Sigmoid colon (tissue), 7 donors: ENCODE results near the gene PREX1. TPM values are rescaled to one million over a fixed set of nuclear protein-coding genes. Genes with fewer than 3 reads are reported as not detected.
A peak's percentile ranks its signal among the peaks of the same experiment; 100 is the strongest.

Source experiments
- DNase-seq: peaks from one replicate; pipeline ENCODE4 v3.0.0-alpha.2; 2019
- H3K27ac ChIP-seq, 4 donors: fragments of 200-600 bp; sonication (generic); one replicate each; pipeline ENCODE4 v1.5.1; 2016 to 2019; ENCODE audit warnings: mild to moderate bottlenecking in 1 of 4
- H3K27me3 ChIP-seq, 3 donors: fragments of 200-600 bp; sonication (generic); one replicate each; pipeline ENCODE4 v1.5.1; 2019; ENCODE audit warnings: mild to moderate bottlenecking in 1 of 3
- H3K36me3 ChIP-seq, 4 donors: fragments of 200-600 bp; sonication (generic); one replicate each; pipeline ENCODE4 v1.5.1; 2016 to 2019
- H3K4me1 ChIP-seq, 4 donors: fragments of 200-600 bp; sonication (generic); one replicate each; pipeline ENCODE4 v1.5.1; 2017 to 2019
- H3K4me3 ChIP-seq, 4 donors: fragments of 200-600 bp; sonication (generic); one replicate each; pipeline ENCODE4 v1.5.1; 2017 to 2019; ENCODE audit warnings: mild to moderate bottlenecking in 2 of 4, moderate library complexity in 1 of 4
- H3K9me3 ChIP-seq, 4 donors: fragments of 200-600 bp in 3 of 4; sonication (generic) in 3 of 4; one replicate each; pipeline versions ENCODE4 v1.5.1 to v1.6.1; 2013 to 2019
- CTCF ChIP-seq, 4 experiments: fragments of 450-650 bp in 3 of 4; fragments of 200-600 bp in 1 of 4; IDR thresholded peaks; one replicate each; pipeline ENCODE4 v1.5.1; 2016 to 2019; ENCODE audit warnings: antibody characterized with exemption in 4 of 4, mild to moderate bottlenecking in 3 of 4, moderate library complexity in 2 of 4
- EP300 ChIP-seq, 4 donors: sonication (generic); formaldehyde crosslinking; IDR thresholded peaks; one replicate each; pipeline ENCODE4 v1.6.1; 2017; ENCODE audit warnings: antibody characterized with exemption in 4 of 4
- POLR2A ChIP-seq, 2 donors: fragments of 450-650 bp; IDR thresholded peaks; one replicate each; pipeline ENCODE4 v1.6.1; 2016; ENCODE audit warnings: antibody characterized with exemption in 2 of 2, mild to moderate bottlenecking in 2 of 2, moderate library complexity in 2 of 2
- POLR2AphosphoS5 ChIP-seq, 4 donors: sonication (generic); formaldehyde crosslinking; IDR thresholded peaks; one replicate each; pipeline ENCODE4 v1.6.1; 2017; ENCODE audit warnings: antibody characterized with exemption in 4 of 4
- WGBS, 2 donors: extraction: QIAGEN DNeasy Blood & Tissue Kit; methylation state at CpG; one replicate each; pipeline ENCODE4 v1.1.7; 2013; 5-methylcytosine and 5-hydroxymethylcytosine counted together
- intact Hi-C: fragments of 100-400 bp; cut with DNase I; formaldehyde crosslinking; loops from one replicate; pipeline ENCODE4 v1.15.1; 2023
- polyA plus RNA-seq, 3 donors: library from polyadenylated mRNA; stranded (reverse); fragments of 200-250 nt; gene quantifications; one replicate each; pipeline ENCODE4 v1.2.3, GENCODE V29; 2013
- total RNA-seq, 4 donors: library from RNA; depleted of rRNA; stranded (reverse); fragments of >200 nt; gene quantifications; one replicate each; pipeline ENCODE4 v1.1.0, GENCODE V29; 2016
- donor health status: healthy with polysubstance abuse.
- donor health status: Bipolar disorder and iron deficiency.
- donor health status: healthy.

PREX1 gene
- total and polyA plus RNA-seq, 7 donors = 5.4 to 22.9 (median 15.5) TPM

GRCh38 chr20:48800177-48800576 is 27.6 kb downstream of the PREX1 start:
- Histone ChIP-seq H3K36me3 (no peaks in the 10 kb centered on the region), H3K9me3 (no peaks in the 10 kb centered on the region), H3K27ac (no peak overlapping the region), H3K4me3 (no peak overlapping the region), H3K4me1 (peaks cover 0 to 4% (median 2%) of the 10 kb centered on the region in 4 donors), H3K27me3 (no peaks in the 10 kb centered on the region)
- intact Hi-C loops = no loop called here
- WGBS, 2 donors = 72 to 85% methylated on average over 4 of the region's 4 CpGs
- TF ChIP-seq POLR2AphosphoS5 (IDR thresholded peaks at IDR 0.05) (no peak), EP300 (IDR thresholded peaks at IDR 0.05) (no peak)
- peak; percentile 14 for DNase-seq

- H3K4me3 ChIP-seq = no peak overlapping the region
- 78 to 82% methylated on average over 12 of the region's 12 CpGs for WGBS, 2 donors
- no peaks in the 10 kb centered on the region for H3K36me3 ChIP-seq
- H3K27me3 ChIP-seq = no peaks in the 10 kb centered on the region
- TF ChIP-seq EP300 (IDR thresholded peaks at IDR 0.05) = no peak
- TF ChIP-seq CTCF (IDR thresholded peaks at IDR 0.05) = no peak
- TF ChIP-seq POLR2AphosphoS5 (IDR thresholded peaks at IDR 0.05) = no peak
- TF ChIP-seq POLR2A (IDR thresholded peaks at IDR 0.05) = no peak
- peaks cover 0 to 4% (median 2%) of the 10 kb centered on the region in 4 donors for H3K4me1 ChIP-seq
- no peaks in the 10 kb centered on the region for H3K9me3 ChIP-seq
- no peak overlapping the region for H3K27ac ChIP-seq
- intact Hi-C loops = no loop called here
- DNase-seq = peak; percentile 42
These were observed 28.3 kb downstream of the PREX1 start for GRCh38 chr20:48799328-48800105.

- TF ChIP-seq CTCF (IDR thresholded peaks at IDR 0.05) (no peak), POLR2AphosphoS5 (IDR thresholded peaks at IDR 0.05) (no peak), EP300 (IDR thresholded peaks at IDR 0.05) (no peak), POLR2A (IDR thresholded peaks at IDR 0.05) (no peak)
- Histone ChIP-seq H3K36me3 (no peaks in the 10 kb centered on the region), H3K9me3 (no peaks in the 10 kb centered on the region), H3K4me3 (no peak overlapping the region), H3K4me1 (peaks cover 0 to 4% (median 2%) of the 10 kb centered on the region in 4 donors), H3K27ac (peak overlapping the region in 1 of 4 donors; percentile 36), H3K27me3 (no peaks in the 10 kb centered on the region)
- intact Hi-C loops = no loop called here
- peak; percentile 45 for DNase-seq
- 79 to 83% methylated on average over 11 of the region's 11 CpGs for WGBS, 2 donors
These were observed 29.7 kb downstream of the PREX1 start for GRCh38 chr20:48797850-48798747.

- Histone ChIP-seq H3K9me3 (no peaks in the 10 kb centered on the region), H3K27me3 (no peaks in the 10 kb centered on the region), H3K4me1 (peaks cover 0 to 4% (median 2%) of the 10 kb centered on the region in 4 donors), H3K4me3 (no peak overlapping the region), H3K27ac (peak overlapping the region in 1 of 4 donors; percentile 36), H3K36me3 (no peaks in the 10 kb centered on the region)
- TF ChIP-seq POLR2AphosphoS5 (IDR thresholded peaks at IDR 0.05) (no peak), EP300 (IDR thresholded peaks at IDR 0.05) (no peak), POLR2A (IDR thresholded peaks at IDR 0.05) (no peak), CTCF (IDR thresholded peaks at IDR 0.05) (no peak)
- intact Hi-C loops = no loop called here
- 77 to 78% methylated on average over 15 of the region's 15 CpGs for WGBS, 2 donors
- DNase-seq = peak; percentile 74
These were observed 30.4 kb downstream of the PREX1 start for GRCh38 chr20:48797275-48797825.

GRCh38 chr20:48795732-48796131 is 32.1 kb downstream of the PREX1 start:
- H3K4me1 ChIP-seq = peaks cover 0 to 4% (median 2%) of the 10 kb centered on the region in 4 donors
- no peak for DNase-seq
- intact Hi-C loops = no loop called here

More at GRCh38 chr20:48795732-48796131, 32.1 kb downstream of the PREX1 start:
- Histone ChIP-seq H3K4me3 (no peak overlapping the region), H3K36me3 (no peaks in the 10 kb centered on the region), H3K9me3 (no peaks in the 10 kb centered on the region), H3K27ac (no peak overlapping the region), H3K27me3 (peaks cover 0 to 6% (median 0%) of the 10 kb centered on the region in 3 donors)
- TF ChIP-seq POLR2AphosphoS5 (IDR thresholded peaks at IDR 0.05) = no peak
- TF ChIP-seq EP300 (IDR thresholded peaks at IDR 0.05) = no peak
- TF ChIP-seq POLR2A (IDR thresholded peaks at IDR 0.05) = no peak
- TF ChIP-seq CTCF (IDR thresholded peaks at IDR 0.05) = no peak
- WGBS, 2 donors = 39 to 69% methylated on average over 5 of the region's 5 CpGs
